A549 (cell line): ENCODE data around the gene RBM10.

ENCODE experiments used
- CEBPB ChIP-seq, 2 experiments: fragments of >200 bp in 1 of 2; sonication (Bioruptor Twin) in 1 of 2; formaldehyde crosslinking in 1 of 2; IDR thresholded peaks; 2 replicates each; pipeline ENCODE4 v1.6.1; 2012 to 2016
- CTCF ChIP-seq: fragments of >200 bp; sonication (Bioruptor Twin); formaldehyde crosslinking; IDR thresholded peaks from 3 replicates; pipeline ENCODE4 v1.5.1; 2016
- HOXA7 ChIP-seq: fragments of 250-450 bp; sonication (Bioruptor Pico); IDR thresholded peaks from 2 replicates; pipeline ENCODE4 v1.5.0; 2020; ENCODE audit warnings: mild to moderate bottlenecking, moderate library complexity
- HOXB13 ChIP-seq: fragments of 250-450 bp; sonication (Bioruptor Pico); IDR thresholded peaks from 2 replicates; pipeline ENCODE4 v1.5.0; 2020; ENCODE audit warnings: low read depth, mild to moderate bottlenecking, moderate library complexity
- JUN ChIP-seq, 2 experiments: fragments of >200 bp; sonication (Bioruptor Twin); formaldehyde crosslinking; IDR thresholded peaks; 2 replicates in 1 of 2; 3 replicates in 1 of 2; pipeline ENCODE4 v1.6.1; 2016 to 2017
- PBX3 ChIP-seq: IDR thresholded peaks from 2 replicates; pipeline ENCODE4 v1.6.1; 2012
- POLR2A ChIP-seq: IDR thresholded peaks from 2 replicates; pipeline ENCODE4 v1.6.1; 2012; ENCODE audit warnings: mild to moderate bottlenecking, low read length
- POLR2AphosphoS2 ChIP-seq: conservative IDR thresholded peaks from 2 replicates; pipeline ENCODE4 v1.6.1; 2012; ENCODE audit warnings: low read length, improper control_type of control experiment, inconsistent platforms
- ZFP36 ChIP-seq: fragments of 450-650 bp; IDR thresholded peaks from 2 replicates; pipeline ENCODE4 v1.6.1; 2014; ENCODE audit warnings: borderline replicate concordance; ENCODE audit not compliant: partially characterized antibody

- TF ChIP-seq CTCF, result no peak
- TF ChIP-seq POLR2A, result no peak
- TF ChIP-seq ZFP36, result no peak
- TF ChIP-seq PBX3, result no peak
- no peak for TF ChIP-seq CEBPB (IDR thresholded peaks at IDR 0.05)
- no peak for TF ChIP-seq POLR2AphosphoS2
- no peak for TF ChIP-seq HOXB13 (CRISPR knock-in tag)
- no peak for TF ChIP-seq HOXA7
- TF ChIP-seq JUN (IDR thresholded peaks at IDR 0.05), result no peak
Measured at GRCh38 chrX:47228550-47229270, 83.7 kb downstream of the RBM10 start.
